ENCODE measurements around the gene MACIR.

DNA sequence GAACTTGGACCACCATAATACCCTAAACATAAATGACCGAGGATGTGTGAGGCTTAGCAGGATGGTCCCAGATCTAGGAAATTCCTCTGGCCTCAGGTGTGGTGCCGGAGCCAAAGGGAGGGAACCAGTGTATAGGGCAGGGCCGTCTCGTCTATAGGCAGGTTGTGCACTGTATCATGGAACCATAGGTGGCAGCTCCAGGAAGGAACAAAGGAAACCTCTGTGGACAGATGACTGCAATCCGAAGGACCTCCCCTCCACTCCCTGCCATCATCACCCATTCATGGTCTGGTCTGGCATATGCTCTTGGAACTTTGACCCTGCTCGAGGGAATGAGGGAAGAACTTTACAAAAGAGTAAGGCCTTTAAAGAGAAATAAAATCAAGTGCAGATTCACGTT, 2.9 kb upstream of the MACIR start:
- no peak for TF ChIP-seq NFYB (IDR thresholded peaks at IDR 0.05; ENCODE audit: insufficient read depth, low read depth, low read length)
- no peak for TF ChIP-seq KDM1A (IDR thresholded peaks at IDR 0.05; ENCODE audit: borderline replicate concordance)
- no peak for TF ChIP-seq EZH2 (IDR thresholded peaks at IDR 0.05; ENCODE audit: borderline replicate concordance, control insufficient read depth, low read depth, low read length)
- TF ChIP-seq, protein P1, sequence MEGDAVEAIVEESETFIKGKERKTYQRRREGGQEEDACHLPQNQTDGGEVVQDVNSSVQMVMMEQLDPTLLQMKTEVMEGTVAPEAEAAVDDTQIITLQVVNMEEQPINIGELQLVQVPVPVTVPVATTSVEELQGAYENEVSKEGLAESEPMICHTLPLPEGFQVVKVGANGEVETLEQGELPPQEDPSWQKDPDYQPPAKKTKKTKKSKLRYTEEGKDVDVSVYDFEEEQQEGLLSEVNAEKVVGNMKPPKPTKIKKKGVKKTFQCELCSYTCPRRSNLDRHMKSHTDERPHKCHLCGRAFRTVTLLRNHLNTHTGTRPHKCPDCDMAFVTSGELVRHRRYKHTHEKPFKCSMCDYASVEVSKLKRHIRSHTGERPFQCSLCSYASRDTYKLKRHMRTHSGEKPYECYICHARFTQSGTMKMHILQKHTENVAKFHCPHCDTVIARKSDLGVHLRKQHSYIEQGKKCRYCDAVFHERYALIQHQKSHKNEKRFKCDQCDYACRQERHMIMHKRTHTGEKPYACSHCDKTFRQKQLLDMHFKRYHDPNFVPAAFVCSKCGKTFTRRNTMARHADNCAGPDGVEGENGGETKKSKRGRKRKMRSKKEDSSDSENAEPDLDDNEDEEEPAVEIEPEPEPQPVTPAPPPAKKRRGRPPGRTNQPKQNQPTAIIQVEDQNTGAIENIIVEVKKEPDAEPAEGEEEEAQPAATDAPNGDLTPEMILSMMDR (IDR thresholded peaks at IDR 0.05 in 2 of 3, conservative IDR thresholded peaks at IDR 0.05 in 1 of 3; ENCODE audit: control insufficient read depth in 2 of 3, extremely low read depth in 1 of 3, insufficient read depth in 1 of 3, low read depth in 3 of 3, low read length in 3 of 3), result no peak
- TF ChIP-seq TAF1 (IDR thresholded peaks at IDR 0.05; ENCODE audit: borderline replicate concordance, low read depth, low read length), result no peak
- no peak for TF ChIP-seq POLR2A (IDR thresholded peaks at IDR 0.05; ENCODE audit: low read depth, low read length)
